GM12801 (cell line): ENCODE measurements around the gene LRSAM1.

Experiments
- CTCF ChIP-seq: IDR thresholded peaks from one replicate; pipeline ENCODE4 v1.5.1; 2011; ENCODE audit warnings: control low read depth; ENCODE audit not compliant: insufficient read length; ENCODE audit errors: extremely low read depth

Gene LRSAM1

GRCh38 chr9:127548352-127548881 is 97.1 kb downstream of the LRSAM1 start:
- TF ChIP-seq CTCF, result no peak

- TF ChIP-seq CTCF, result no peak
Measured at GRCh38 chr9:127549218-127549617, 97.9 kb downstream of the LRSAM1 start.

- no peak for TF ChIP-seq CTCF
Measured at GRCh38 chr9:127549751-127550150, 98.4 kb downstream of the LRSAM1 start.

- no peak for TF ChIP-seq CTCF
Measured at GRCh38 chr9:127550282-127550681, 99.0 kb downstream of the LRSAM1 start.

- no peak for TF ChIP-seq CTCF
Measured at GRCh38 chr9:127550751-127551150, 99.4 kb downstream of the LRSAM1 start.
